Fibroblast of lung (primary cell): ENCODE data around the gene SSBP3. TPM values are rescaled to one million over a fixed set of nuclear protein-coding genes. Genes with fewer than 3 reads are reported as not detected.

ENCODE experiments used
- DNase-seq, 2 donors: peaks; one replicate each; pipeline versions ENCODE4 v3.0.0 to v3.0.0-alpha.2; 2010; ENCODE audit warnings: low read depth in 2 of 2
- H2AFZ ChIP-seq: 2 replicates; pipeline ENCODE4 v1.5.1; 2012; ENCODE audit warnings: low read length, control low read depth, inconsistent platforms
- H3K27ac ChIP-seq: 2 replicates; pipeline ENCODE4 v1.5.1; 2011; ENCODE audit warnings: low read length, control low read depth; ENCODE audit not compliant: insufficient read depth
- H3K27me3 ChIP-seq: 2 replicates; pipeline ENCODE4 v1.5.1; 2011; ENCODE audit warnings: mild to moderate bottlenecking, low read length; ENCODE audit not compliant: control insufficient read depth, insufficient read depth
- H3K36me3 ChIP-seq: 2 replicates; pipeline ENCODE4 v1.5.1; 2011; ENCODE audit warnings: low read length; ENCODE audit not compliant: control insufficient read depth, insufficient read depth
- H3K4me1 ChIP-seq: 2 replicates; pipeline ENCODE4 v1.5.1; 2011; ENCODE audit warnings: low read length; ENCODE audit not compliant: control insufficient read depth, insufficient read depth; ENCODE audit errors: extremely low read depth
- H3K4me2 ChIP-seq: 2 replicates; pipeline ENCODE4 v1.5.1; 2011; ENCODE audit warnings: low read length, control low read depth; ENCODE audit not compliant: insufficient read depth; ENCODE audit errors: extremely low read depth
- H3K4me3 ChIP-seq, 4 experiments: fragments of 200-600 bp in 1 of 4; sonication (generic) in 1 of 4; replicated peaks in 1 of 4; 2 replicates each; pipeline ENCODE4 v1.5.1; 2011 to 2016; ENCODE audit warnings: low read length in 4 of 4, low read depth in 3 of 4, mild to moderate bottlenecking in 3 of 4, control low read depth in 2 of 4, inconsistent platforms in 1 of 4, mixed read lengths in 1 of 4; ENCODE audit not compliant: insufficient read depth in 1 of 4; ENCODE audit errors: control extremely low read depth in 1 of 4
- H3K79me2 ChIP-seq: 2 replicates; pipeline ENCODE4 v1.5.1; 2012; ENCODE audit warnings: mild to moderate bottlenecking, low read length, inconsistent platforms; ENCODE audit not compliant: control insufficient read depth, insufficient read depth
- H3K9ac ChIP-seq: 2 replicates; pipeline ENCODE4 v1.5.1; 2011; ENCODE audit warnings: mild to moderate bottlenecking, low read length, control low read depth; ENCODE audit not compliant: insufficient read depth
- H3K9me3 ChIP-seq: 2 replicates; pipeline ENCODE4 v1.5.1; 2012; ENCODE audit warnings: low read depth, low read length; ENCODE audit not compliant: control insufficient read depth, insufficient read depth
- H4K20me1 ChIP-seq: 2 replicates; pipeline ENCODE4 v1.5.1; 2011; ENCODE audit warnings: low read length; ENCODE audit not compliant: control insufficient read depth, insufficient read depth; ENCODE audit errors: extremely low read depth
- EZH2 ChIP-seq: IDR thresholded peaks from 2 replicates; pipeline ENCODE4 v1.5.1; 2012; ENCODE audit warnings: low read length, control low read depth, mild to moderate bottlenecking; ENCODE audit errors: missing control alignments
- polyA plus RNA-seq, 2 donors: library from polyadenylated mRNA; depleted of rRNA in 1 of 2; stranded (reverse) in 1 of 2; unstranded in 1 of 2; fragments of >200 nt; gene quantifications; 2 replicates each; pipeline ENCODE4 v1.2.1, GENCODE V29; 2011 to 2012; ENCODE audit warnings: missing spikeins in 1 of 2
- total RNA-seq: library from RNA; depleted of rRNA; stranded (reverse); fragments of >200 nt; gene quantifications from 2 replicates; pipeline ENCODE4 v1.2.1, GENCODE V29; 2014
- TF ChIP-seq, protein P1 (sequence below), 2 donors: IDR thresholded peaks in 1 of 2; conservative IDR thresholded peaks in 1 of 2; 1 replicate in 1 of 2; 2 replicates in 1 of 2; pipeline ENCODE4 v1.5.1; 2011 to 2012; ENCODE audit warnings: low read length in 2 of 2, control low read depth in 1 of 2, inconsistent platforms in 1 of 2, low read depth in 1 of 2, mild to moderate bottlenecking in 1 of 2

Gene SSBP3
- total and polyA plus RNA-seq, 2 donors (not counting 1 experiment from before 2014, with no cell fraction given): 9.4 to 26.4 TPM

DNA sequence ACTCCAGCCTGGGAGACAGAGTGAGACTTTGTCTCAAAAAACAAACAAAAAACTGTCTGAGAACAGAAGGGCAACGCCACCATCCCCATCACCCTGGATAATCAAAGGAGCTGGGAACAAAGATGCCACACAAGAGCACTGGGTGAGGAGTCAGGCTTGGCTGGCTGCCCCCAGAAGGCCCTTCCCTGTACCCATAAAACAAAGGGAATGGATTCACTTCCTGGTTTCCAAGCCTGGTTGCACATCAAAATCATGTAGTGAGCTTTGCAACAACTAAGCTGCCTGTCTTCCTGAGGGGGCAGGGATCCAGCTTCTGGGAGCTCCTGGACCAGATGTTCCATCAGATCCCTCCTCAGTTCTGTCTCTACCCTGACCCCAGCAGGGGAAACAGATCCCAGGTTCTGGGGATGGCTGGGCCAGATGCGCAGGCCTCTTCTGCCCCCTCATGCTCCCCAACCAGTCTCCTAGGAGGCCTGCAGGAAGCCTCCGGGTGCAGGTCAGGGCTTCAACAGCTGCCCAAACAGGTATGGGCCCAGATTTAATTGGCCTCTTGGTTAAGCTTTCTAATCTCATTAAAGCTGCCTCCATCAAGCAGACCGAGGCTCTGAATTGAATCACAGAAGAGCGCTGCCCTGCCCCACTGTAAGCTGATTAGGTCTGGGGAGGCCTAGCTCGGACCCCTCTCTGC is 108.5 kb downstream of the SSBP3 start:
- no peak overlapping the region for H2AFZ ChIP-seq
- H4K20me1 ChIP-seq: no peaks in the 10 kb centered on the region
- DNase-seq: no peak
- H3K9me3 ChIP-seq: no peaks in the 10 kb centered on the region
- TF ChIP-seq, protein P1, sequence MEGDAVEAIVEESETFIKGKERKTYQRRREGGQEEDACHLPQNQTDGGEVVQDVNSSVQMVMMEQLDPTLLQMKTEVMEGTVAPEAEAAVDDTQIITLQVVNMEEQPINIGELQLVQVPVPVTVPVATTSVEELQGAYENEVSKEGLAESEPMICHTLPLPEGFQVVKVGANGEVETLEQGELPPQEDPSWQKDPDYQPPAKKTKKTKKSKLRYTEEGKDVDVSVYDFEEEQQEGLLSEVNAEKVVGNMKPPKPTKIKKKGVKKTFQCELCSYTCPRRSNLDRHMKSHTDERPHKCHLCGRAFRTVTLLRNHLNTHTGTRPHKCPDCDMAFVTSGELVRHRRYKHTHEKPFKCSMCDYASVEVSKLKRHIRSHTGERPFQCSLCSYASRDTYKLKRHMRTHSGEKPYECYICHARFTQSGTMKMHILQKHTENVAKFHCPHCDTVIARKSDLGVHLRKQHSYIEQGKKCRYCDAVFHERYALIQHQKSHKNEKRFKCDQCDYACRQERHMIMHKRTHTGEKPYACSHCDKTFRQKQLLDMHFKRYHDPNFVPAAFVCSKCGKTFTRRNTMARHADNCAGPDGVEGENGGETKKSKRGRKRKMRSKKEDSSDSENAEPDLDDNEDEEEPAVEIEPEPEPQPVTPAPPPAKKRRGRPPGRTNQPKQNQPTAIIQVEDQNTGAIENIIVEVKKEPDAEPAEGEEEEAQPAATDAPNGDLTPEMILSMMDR (conservative IDR thresholded peaks at IDR 0.05 in 1 of 2, IDR thresholded peaks at IDR 0.05 in 1 of 2; ENCODE audit: low read depth in 1 of 2, low read length in 2 of 2): no peak
- no peak for TF ChIP-seq EZH2
- no peak overlapping the region for H3K9ac ChIP-seq
- H3K4me2 ChIP-seq: no peak overlapping the region
- no peaks in the 10 kb centered on the region for H3K27me3 ChIP-seq
- H3K36me3 ChIP-seq: no peaks in the 10 kb centered on the region
- no peak overlapping the region for H3K27ac ChIP-seq
- no peak overlapping the region for H3K4me3 ChIP-seq
- H3K79me2 ChIP-seq: peaks cover 2% of the 10 kb centered on the region
- peaks cover 7% of the 10 kb centered on the region for H3K4me1 ChIP-seq

DNA sequence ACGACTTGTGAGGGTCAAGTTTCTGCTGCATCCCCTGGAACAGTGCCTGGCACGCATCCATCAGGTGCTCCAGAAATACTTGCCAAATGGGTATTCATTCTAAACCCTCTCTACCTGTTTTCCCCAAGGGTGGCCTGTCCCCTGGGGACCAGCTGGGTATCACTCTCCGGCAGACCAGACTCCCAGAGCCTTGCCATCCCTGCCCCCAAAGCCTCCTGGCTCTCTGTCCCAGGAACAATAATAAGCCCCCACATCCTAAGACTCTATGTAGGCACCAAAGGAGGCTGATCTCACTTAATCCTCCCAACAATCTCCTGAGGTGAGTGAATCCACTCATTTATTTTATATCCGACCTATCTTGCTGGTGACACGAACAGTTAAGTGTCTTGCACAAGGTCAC is 109.5 kb downstream of the SSBP3 start:
- H3K27ac ChIP-seq: no peak overlapping the region
- H3K79me2 ChIP-seq: peaks cover 2% of the 10 kb centered on the region
- peaks cover 7% of the 10 kb centered on the region for H3K4me1 ChIP-seq
- TF ChIP-seq, protein P1 (conservative IDR thresholded peaks at IDR 0.05 in 1 of 2, IDR thresholded peaks at IDR 0.05 in 1 of 2; ENCODE audit: low read depth in 1 of 2, low read length in 2 of 2): no peak
- no peak for TF ChIP-seq EZH2
- no peak overlapping the region for H3K4me2 ChIP-seq
- no peaks in the 10 kb centered on the region for H3K9me3 ChIP-seq
- no peaks in the 10 kb centered on the region for H4K20me1 ChIP-seq
- no peak overlapping the region for H3K9ac ChIP-seq
- H3K4me3 ChIP-seq: no peak overlapping the region
- no peaks in the 10 kb centered on the region for H3K27me3 ChIP-seq
- H2AFZ ChIP-seq: no peak overlapping the region
- no peaks in the 10 kb centered on the region for H3K36me3 ChIP-seq
- DNase-seq: no peak

DNA sequence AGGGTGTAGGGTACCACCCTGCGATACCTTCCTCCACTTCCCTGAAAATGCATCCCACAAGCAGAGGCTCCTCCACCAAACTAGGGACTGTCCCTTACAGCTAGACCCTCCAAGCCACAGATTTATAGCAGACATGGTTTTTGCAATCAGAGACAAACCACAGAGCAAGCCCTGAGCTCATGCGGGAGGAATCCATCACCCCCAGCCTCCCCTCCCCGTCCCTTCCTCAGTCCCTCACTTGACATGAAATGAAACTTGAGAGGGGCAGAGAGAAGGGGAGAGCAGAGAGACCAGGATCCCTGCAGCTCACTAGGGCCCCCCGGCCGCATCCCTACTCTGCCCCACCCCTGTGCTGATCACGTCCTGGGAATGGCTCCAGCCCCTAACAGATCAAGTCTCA is 111.3 kb downstream of the SSBP3 start:
- H3K27ac ChIP-seq: no peak overlapping the region
- H3K4me1 ChIP-seq: peaks cover 7% of the 10 kb centered on the region
- TF ChIP-seq, protein P1 (conservative IDR thresholded peaks at IDR 0.05 in 1 of 2, IDR thresholded peaks at IDR 0.05 in 1 of 2; ENCODE audit: low read depth in 1 of 2, low read length in 2 of 2): no peak
- no peak for TF ChIP-seq EZH2
- H3K4me2 ChIP-seq: no peak overlapping the region
- no peak overlapping the region for H3K4me3 ChIP-seq
- H3K9ac ChIP-seq: no peak overlapping the region
- peak; percentile 24 to 56 for DNase-seq
- H4K20me1 ChIP-seq: no peaks in the 10 kb centered on the region
- no peaks in the 10 kb centered on the region for H3K27me3 ChIP-seq
- H2AFZ ChIP-seq: no peak overlapping the region
- no peaks in the 10 kb centered on the region for H3K36me3 ChIP-seq
- H3K9me3 ChIP-seq: no peaks in the 10 kb centered on the region
- H3K79me2 ChIP-seq: no peaks in the 10 kb centered on the region
